Measurements from ENCODE around the gene KAT7. TPM values are rescaled to one million over a fixed set of nuclear protein-coding genes. Genes with fewer than 3 reads are reported as not detected.
A peak's percentile ranks its signal among the peaks of the same experiment; 100 is the strongest.

Gene KAT7
- total RNA-seq, 1 donor from 2014 or later, result 95.0 TPM

- no peaks in the 10 kb centered on the region for H3K27me3 Mint-ChIP-seq
- H3K9me3 Mint-ChIP-seq, result no peaks in the 10 kb centered on the region
- TF ChIP-seq CTCF (IDR thresholded peaks at IDR 0.05), result no peak
- H3K4me3 Mint-ChIP-seq, result peak overlapping the region; percentile 94
- CTCF ChIA-PET, result interaction anchor here (0.6 to 3.1 kb wide), 5 partner anchors 15 to 68 kb away, joined by 3 to 22 read pairs (median 6); partner anchors contain the start of gene SLC35B1
- DNase-seq (no peak), ATAC-seq (ENCODE audit: low read depth) (no peak)
- POLR2A ChIA-PET, result interaction anchor here (0.5 to 9.0 kb wide), 18 partner anchors 9 to 383 kb away, joined by 3 to 129 read pairs (median 6); partner anchors contain the start of genes ITGA3, KAT7 and SLC35B1
- peaks cover 15% of the 10 kb centered on the region for H3K36me3 Mint-ChIP-seq (ENCODE audit: low read depth)
- peaks cover 50% of the 10 kb centered on the region for H3K4me1 Mint-ChIP-seq
- H3K27ac Mint-ChIP-seq, result peak overlapping the region; percentile 75
- intact Hi-C loops (cut with micrococcal nuclease), result loop anchor here (1.0 to 10.0 kb wide), 7 partner anchors 17 to 380 kb away; partner anchors contain the start of gene KAT7
These were observed 23.8 kb upstream of the KAT7 start for GRCh38 chr17:49764559-49765180.

- Mint-ChIP-seq H3K9me3 (no peaks in the 10 kb centered on the region), H3K27me3 (no peaks in the 10 kb centered on the region), H3K4me3 (no peak overlapping the region), H3K4me1 (peaks cover 28% of the 10 kb centered on the region), H3K36me3 (ENCODE audit: low read depth) (peaks cover 3% of the 10 kb centered on the region), H3K27ac (no peak overlapping the region)
- ChIA-PET CTCF (no interaction called here), POLR2A (interaction anchor here (0.6 to 1.3 kb wide), 3 partner anchors 15 to 21 kb away, joined by 3 to 6 read pairs (median 5); partner anchors contain the start of gene KAT7)
- intact Hi-C loops (cut with micrococcal nuclease), result loop anchor here (10.0 kb wide), 1 partner anchor 378 kb away; no protein-coding TSS in a partner anchor
- DNase-seq (no peak), ATAC-seq (ENCODE audit: low read depth) (no peak)
- TF ChIP-seq CTCF (IDR thresholded peaks at IDR 0.05), result no peak
These were observed 21.5 kb upstream of the KAT7 start for GRCh38 chr17:49766918-49767530.

- no peaks in the 10 kb centered on the region for H3K36me3 Mint-ChIP-seq (ENCODE audit: low read depth)
- no peaks in the 10 kb centered on the region for H3K9me3 Mint-ChIP-seq
- DNase-seq (no peak), ATAC-seq (ENCODE audit: low read depth) (no peak)
- H3K4me1 Mint-ChIP-seq, result no peaks in the 10 kb centered on the region
- H3K27ac Mint-ChIP-seq, result no peak overlapping the region
- no peaks in the 10 kb centered on the region for H3K27me3 Mint-ChIP-seq
- intact Hi-C loops (cut with micrococcal nuclease), result no loop called here
- ChIA-PET POLR2A (interaction anchor here (1.8 to 2.0 kb wide), 2 partner anchors 11 to 12 kb away, joined by 4 to 7 read pairs; partner anchors contain the start of genes FAM117A and KAT7), CTCF (interaction anchor here (1.0 kb wide), 1 partner anchor 208 kb away, joined by 3 read pairs; no protein-coding TSS in a partner anchor)
- no peak overlapping the region for H3K4me3 Mint-ChIP-seq
- TF ChIP-seq CTCF (IDR thresholded peaks at IDR 0.05), result no peak
These were observed 12.8 kb upstream of the KAT7 start for GRCh38 chr17:49775546-49776260.

GRCh38 chr17:49776551-49777300 lies 11.8 kb upstream of the KAT7 start:
- Mint-ChIP-seq H3K9me3 (no peaks in the 10 kb centered on the region), H3K27ac (no peak overlapping the region), H3K4me3 (no peak overlapping the region), H3K27me3 (no peaks in the 10 kb centered on the region), H3K4me1 (no peaks in the 10 kb centered on the region), H3K36me3 (ENCODE audit: low read depth) (no peaks in the 10 kb centered on the region)
- ATAC-seq (ENCODE audit: low read depth), result no peak
- POLR2A ChIA-PET, result interaction anchor here (1.8 to 2.0 kb wide), 2 partner anchors 11 to 12 kb away, joined by 4 to 7 read pairs; partner anchors contain the start of genes FAM117A and KAT7
- no peak for TF ChIP-seq CTCF (IDR thresholded peaks at IDR 0.05)
- CTCF ChIA-PET, result interaction anchor here (0.8 to 2.5 kb wide), 3 partner anchors 68 to 209 kb away, joined by 3 to 14 read pairs (median 4); partner anchors contain the start of gene SLC35B1
- intact Hi-C loops (cut with micrococcal nuclease), result no loop called here
- no peak for DNase-seq
